Measurements from ENCODE around the gene MRC1.

- TF ChIP-seq, protein P1, sequence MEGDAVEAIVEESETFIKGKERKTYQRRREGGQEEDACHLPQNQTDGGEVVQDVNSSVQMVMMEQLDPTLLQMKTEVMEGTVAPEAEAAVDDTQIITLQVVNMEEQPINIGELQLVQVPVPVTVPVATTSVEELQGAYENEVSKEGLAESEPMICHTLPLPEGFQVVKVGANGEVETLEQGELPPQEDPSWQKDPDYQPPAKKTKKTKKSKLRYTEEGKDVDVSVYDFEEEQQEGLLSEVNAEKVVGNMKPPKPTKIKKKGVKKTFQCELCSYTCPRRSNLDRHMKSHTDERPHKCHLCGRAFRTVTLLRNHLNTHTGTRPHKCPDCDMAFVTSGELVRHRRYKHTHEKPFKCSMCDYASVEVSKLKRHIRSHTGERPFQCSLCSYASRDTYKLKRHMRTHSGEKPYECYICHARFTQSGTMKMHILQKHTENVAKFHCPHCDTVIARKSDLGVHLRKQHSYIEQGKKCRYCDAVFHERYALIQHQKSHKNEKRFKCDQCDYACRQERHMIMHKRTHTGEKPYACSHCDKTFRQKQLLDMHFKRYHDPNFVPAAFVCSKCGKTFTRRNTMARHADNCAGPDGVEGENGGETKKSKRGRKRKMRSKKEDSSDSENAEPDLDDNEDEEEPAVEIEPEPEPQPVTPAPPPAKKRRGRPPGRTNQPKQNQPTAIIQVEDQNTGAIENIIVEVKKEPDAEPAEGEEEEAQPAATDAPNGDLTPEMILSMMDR (conservative IDR thresholded peaks at IDR 0.05; ENCODE audit: low read depth in 2 of 2): no peak
- TF ChIP-seq EZH2phosphoT487 (IDR thresholded peaks at IDR 0.05; ENCODE audit: unreplicated experiment) (no peak), EZH2 (IDR thresholded peaks at IDR 0.05; ENCODE audit: low read depth, unreplicated experiment) (no peak), CREB1 (CRISPR knock-in tag; IDR thresholded peaks at IDR 0.05; ENCODE audit: low read depth) (no peak), POLR2AphosphoS5 (IDR thresholded peaks at IDR 0.05; ENCODE audit: low read depth) (no peak)
Observed at GRCh38 chr10:17943033-17943745, 134.0 kb downstream of the MRC1 start.

Measured in GM23338 (cell line).